Thoracic aorta (tissue), 2 donors: ENCODE measurements around the gene MYL12A. TPM values are rescaled to one million over a fixed set of nuclear protein-coding genes. Genes with fewer than 3 reads are reported as not detected.
A peak's percentile ranks its signal among the peaks of the same experiment; 100 is the strongest.

Experiments
- ATAC-seq: fragments of 150-250 bp; one replicate; pipeline ENCODE4 v1.8.0; 2017; ENCODE audit warnings: low read depth; ENCODE audit not compliant: insufficient number of reproducible peaks, low FRiP score
- DNase-seq: peaks from one replicate; pipeline ENCODE4 v3.0.0-alpha.2; 2020; ENCODE audit warnings: low spot score
- H3K27ac ChIP-seq, 2 donors: fragments of 200-600 bp; sonication (generic); 1 replicate in 1 of 2; 2 replicates in 1 of 2; pipeline ENCODE4 v1.5.1; 2016; ENCODE audit warnings: mild to moderate bottlenecking in 2 of 2, moderate library complexity in 2 of 2
- H3K27me3 ChIP-seq: fragments of 200-600 bp; sonication (generic); replicated peaks from 2 replicates; pipeline ENCODE4 v1.6.0; 2016; ENCODE audit warnings: mild to moderate bottlenecking; ENCODE audit not compliant: insufficient read depth
- H3K36me3 ChIP-seq: fragments of 200-600 bp; sonication (generic); one replicate; pipeline ENCODE4 v1.5.1; 2016
- H3K4me1 ChIP-seq, 2 donors: fragments of 200-600 bp; sonication (generic); 1 replicate in 1 of 2; 2 replicates in 1 of 2; pipeline versions ENCODE4 v1.5.1 to v1.6.0; 2016; ENCODE audit warnings: low read depth in 2 of 2, mild to moderate bottlenecking in 1 of 2; ENCODE audit not compliant: control insufficient read depth in 1 of 2
- H3K4me3 ChIP-seq: fragments of 200-600 bp; sonication (generic); 2 replicates; pipeline ENCODE4 v1.5.1; 2016; ENCODE audit warnings: mild to moderate bottlenecking
- H3K9me3 ChIP-seq: fragments of 200-600 bp; sonication (generic); 2 replicates; pipeline ENCODE4 v1.5.1; 2016
- total RNA-seq, 2 donors: library from RNA; depleted of rRNA; stranded (reverse); fragments of >200 nt; gene quantifications; one replicate each; pipeline versions ENCODE4 v1.1.0 to v1.2.3, GENCODE V29; 2016
- TF ChIP-seq, protein P1 (sequence below): fragments of 200-600 bp; sonication (generic); IDR thresholded peaks from one replicate; pipeline ENCODE4 v1.5.1; 2019; ENCODE audit warnings: antibody characterized with exemption

The MYL12A gene
- total RNA-seq, 2 donors from 2014 or later: 451 to 800 TPM

DNA sequence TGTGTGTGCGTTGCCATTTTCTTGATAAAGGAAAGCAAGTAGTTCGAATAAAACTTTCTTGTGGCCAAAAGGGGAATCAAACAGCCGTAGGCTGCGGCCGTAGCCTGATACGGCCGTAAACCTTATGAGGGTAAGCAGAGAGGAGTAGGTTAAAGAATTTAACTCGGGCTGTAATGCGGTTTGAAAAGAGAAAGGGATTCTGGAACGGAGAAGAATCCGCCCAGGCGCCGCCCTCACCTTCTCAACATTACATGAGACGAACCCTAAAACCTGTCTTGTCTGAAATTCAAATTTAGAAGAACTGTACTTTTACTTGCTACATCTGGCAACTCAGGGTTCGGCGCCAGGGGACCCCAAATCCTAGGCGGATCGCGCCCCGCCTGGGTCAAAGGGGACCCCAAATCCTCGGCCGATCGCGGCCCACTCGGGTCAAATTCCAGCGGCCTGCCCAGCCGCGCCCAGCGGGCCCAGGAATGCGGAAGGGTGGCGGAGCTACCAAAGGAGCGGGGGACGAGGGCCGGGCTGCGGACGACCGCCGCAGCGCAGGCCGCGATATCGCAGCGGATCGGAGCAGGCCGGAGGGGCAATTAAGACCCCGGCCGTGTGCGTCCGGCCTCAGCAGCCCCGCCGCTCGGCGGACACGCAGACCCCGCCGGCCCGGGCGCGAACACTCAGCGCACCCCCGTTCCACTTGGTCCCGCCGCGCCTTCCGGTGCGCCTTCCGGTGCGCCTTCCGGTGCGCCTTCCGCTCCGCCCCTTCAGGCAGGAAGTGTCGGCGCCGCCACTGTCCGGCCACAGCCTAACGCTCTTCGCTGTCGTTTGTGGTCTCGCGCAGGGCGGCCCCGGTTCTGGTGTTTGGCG, 14.0 kb downstream of the MYL12A start, which contains the start of gene MYL12B:
Gene MYL12B, plus strand, starts transcription at position 761 of the 861 bp plus-strand sequence. CDS start 10,766 bp downstream, outside the sequence.
- Histone ChIP-seq H3K4me1 (peaks cover 37 to 61% of the 10 kb centered on the region in 2 donors), H3K27me3 (no peaks in the 10 kb centered on the region)
- peak; percentile 86 for ATAC-seq

DNA sequence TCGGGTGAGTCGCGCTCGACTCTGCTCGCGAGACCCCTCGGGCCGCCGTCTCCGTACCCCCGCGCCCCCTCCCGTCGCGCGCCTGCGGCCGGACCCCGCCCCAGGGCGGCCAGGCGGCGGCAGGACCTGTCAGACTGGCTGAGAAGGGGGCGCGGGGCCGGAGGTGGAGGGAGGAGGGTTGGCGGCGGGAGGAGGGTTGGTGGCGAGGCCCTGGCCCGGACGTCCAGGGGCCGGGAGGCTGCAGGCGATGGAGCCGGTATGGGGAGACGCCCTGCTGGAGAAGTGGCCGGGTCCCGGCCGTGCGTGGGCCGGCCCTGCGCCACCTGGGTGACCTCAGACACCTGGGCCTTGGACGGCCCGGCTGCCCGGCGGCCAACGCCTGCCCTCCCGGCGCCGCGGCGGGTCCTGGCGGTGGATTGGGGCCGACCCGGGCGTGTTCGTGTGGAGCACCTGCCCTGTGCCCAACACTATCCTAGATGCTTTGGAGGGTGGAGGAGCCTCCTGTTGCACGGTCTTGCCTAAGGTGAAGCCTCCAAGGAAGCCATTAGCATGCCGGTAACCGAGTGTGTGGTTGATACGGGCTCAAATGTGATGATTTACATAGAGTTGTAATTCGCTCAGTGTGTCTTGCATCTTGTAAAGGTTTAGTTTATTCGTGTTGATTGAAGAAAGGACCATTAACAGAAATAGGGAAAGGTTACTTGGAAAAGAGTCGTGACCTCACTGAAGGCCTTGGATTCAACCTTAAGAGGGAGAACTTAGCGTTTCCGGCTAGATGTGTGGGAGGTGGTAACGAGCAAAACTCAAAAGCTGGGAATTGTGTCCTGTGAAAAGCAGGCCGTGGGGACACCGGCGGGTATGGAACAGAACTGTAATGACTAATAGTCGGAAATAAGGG, 14.9 kb downstream of the MYL12A start:
- DNase-seq: no peak
- TF ChIP-seq, protein P1, sequence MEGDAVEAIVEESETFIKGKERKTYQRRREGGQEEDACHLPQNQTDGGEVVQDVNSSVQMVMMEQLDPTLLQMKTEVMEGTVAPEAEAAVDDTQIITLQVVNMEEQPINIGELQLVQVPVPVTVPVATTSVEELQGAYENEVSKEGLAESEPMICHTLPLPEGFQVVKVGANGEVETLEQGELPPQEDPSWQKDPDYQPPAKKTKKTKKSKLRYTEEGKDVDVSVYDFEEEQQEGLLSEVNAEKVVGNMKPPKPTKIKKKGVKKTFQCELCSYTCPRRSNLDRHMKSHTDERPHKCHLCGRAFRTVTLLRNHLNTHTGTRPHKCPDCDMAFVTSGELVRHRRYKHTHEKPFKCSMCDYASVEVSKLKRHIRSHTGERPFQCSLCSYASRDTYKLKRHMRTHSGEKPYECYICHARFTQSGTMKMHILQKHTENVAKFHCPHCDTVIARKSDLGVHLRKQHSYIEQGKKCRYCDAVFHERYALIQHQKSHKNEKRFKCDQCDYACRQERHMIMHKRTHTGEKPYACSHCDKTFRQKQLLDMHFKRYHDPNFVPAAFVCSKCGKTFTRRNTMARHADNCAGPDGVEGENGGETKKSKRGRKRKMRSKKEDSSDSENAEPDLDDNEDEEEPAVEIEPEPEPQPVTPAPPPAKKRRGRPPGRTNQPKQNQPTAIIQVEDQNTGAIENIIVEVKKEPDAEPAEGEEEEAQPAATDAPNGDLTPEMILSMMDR: no peak

More for the DNA sequence above, 14.0 kb downstream of the MYL12A start, which contains the start of gene MYL12B:
- H3K36me3 ChIP-seq: peaks cover 19% of the 10 kb centered on the region
- DNase-seq: no peak
- no peaks in the 10 kb centered on the region for H3K9me3 ChIP-seq
- TF ChIP-seq, protein P1: no peak
- H3K27ac ChIP-seq: peak within 1 kb of the TSS; percentile 98 to 99
- H3K4me3 ChIP-seq: peak within 1 kb of the TSS; percentile 76

GRCh38 chr18:3263132-3263700, 15.6 kb downstream of the MYL12A start:
- Histone ChIP-seq H3K4me3 (peak overlapping the region; percentile 76), H3K4me1 (peaks cover 42 to 61% of the 10 kb centered on the region in 2 donors), H3K36me3 (peaks cover 9% of the 10 kb centered on the region), H3K9me3 (no peaks in the 10 kb centered on the region), H3K27me3 (no peaks in the 10 kb centered on the region), H3K27ac (peak overlapping the region; percentile 98 to 99)
- DNase-seq (no peak), ATAC-seq (no peak)
- TF ChIP-seq, protein P1: no peak

More for the DNA sequence above, 14.9 kb downstream of the MYL12A start:
- Histone ChIP-seq H3K27me3 (no peaks in the 10 kb centered on the region), H3K4me3 (peak overlapping the region; percentile 76), H3K27ac (peak overlapping the region; percentile 98 to 99), H3K4me1 (peaks cover 38 to 61% of the 10 kb centered on the region in 2 donors), H3K9me3 (no peaks in the 10 kb centered on the region), H3K36me3 (peaks cover 16% of the 10 kb centered on the region)
- no peak for ATAC-seq

DNA sequence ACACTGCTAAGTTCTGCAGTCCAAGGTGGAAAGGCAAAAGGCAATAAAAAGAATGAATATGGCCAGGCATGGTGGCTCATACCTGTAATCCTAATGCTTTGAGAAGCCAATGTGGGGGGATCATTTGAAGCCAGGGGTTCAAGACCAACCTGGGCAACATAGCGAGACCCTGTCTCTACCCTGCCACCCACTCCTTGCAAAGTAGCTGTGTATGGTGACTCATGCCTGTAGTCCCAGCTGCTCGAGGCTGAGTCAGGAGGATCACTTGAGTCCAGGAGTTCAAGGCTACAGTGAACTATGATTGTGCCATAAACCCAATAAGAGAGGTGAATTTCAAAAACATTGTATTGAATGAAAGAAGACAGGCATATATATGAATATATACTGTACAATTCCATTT, 16.8 kb downstream of the MYL12A start:
- Histone ChIP-seq H3K4me3 (peak overlapping the region; percentile 76), H3K4me1 (peaks cover 54 to 71% of the 10 kb centered on the region in 2 donors), H3K9me3 (no peaks in the 10 kb centered on the region), H3K27me3 (no peaks in the 10 kb centered on the region), H3K27ac (no peak overlapping the region), H3K36me3 (no peaks in the 10 kb centered on the region)
- DNase-seq (no peak), ATAC-seq (no peak)
- TF ChIP-seq, protein P1: no peak
